HL-60/S4 treated with retinoic acid at 250 ng/mL for 4 days and 3 days (cell line): ENCODE data around the gene CACTIN.
"Not testable (repeated sequence)": the region's sequence is repeated elsewhere in the genome, so short reads cannot be mapped to it uniquely, and the experiment has no call there.

Experiments
- in situ Hi-C: fragments of 300-500 bp; cut with MboI; formaldehyde crosslinking; loops from 2 replicates; pipeline ENCODE4 v1.7.0; 2022; ENCODE audit warnings: low sequenced_read_pairs

CACTIN gene

DNA sequence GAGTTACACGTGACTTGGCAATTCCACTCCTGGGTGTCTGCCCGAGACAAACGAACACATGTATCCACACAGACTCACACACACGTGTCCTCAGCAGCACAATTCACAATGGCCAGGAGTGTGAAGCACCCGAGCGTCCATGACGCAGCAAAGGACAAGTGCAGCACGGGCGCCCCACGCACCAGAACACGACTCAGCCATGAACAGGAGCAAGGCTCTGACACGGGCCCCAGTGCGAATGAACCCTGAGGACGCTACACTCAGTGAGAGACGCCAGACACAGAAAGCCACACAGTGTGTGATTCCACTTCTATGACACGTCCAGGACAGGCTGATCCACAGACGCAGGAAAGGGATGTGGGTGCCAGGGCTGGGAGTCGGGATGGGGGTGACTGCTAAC lies 37.2 kb upstream of the CACTIN start:
- in situ Hi-C loops, result no loop called here

DNA sequence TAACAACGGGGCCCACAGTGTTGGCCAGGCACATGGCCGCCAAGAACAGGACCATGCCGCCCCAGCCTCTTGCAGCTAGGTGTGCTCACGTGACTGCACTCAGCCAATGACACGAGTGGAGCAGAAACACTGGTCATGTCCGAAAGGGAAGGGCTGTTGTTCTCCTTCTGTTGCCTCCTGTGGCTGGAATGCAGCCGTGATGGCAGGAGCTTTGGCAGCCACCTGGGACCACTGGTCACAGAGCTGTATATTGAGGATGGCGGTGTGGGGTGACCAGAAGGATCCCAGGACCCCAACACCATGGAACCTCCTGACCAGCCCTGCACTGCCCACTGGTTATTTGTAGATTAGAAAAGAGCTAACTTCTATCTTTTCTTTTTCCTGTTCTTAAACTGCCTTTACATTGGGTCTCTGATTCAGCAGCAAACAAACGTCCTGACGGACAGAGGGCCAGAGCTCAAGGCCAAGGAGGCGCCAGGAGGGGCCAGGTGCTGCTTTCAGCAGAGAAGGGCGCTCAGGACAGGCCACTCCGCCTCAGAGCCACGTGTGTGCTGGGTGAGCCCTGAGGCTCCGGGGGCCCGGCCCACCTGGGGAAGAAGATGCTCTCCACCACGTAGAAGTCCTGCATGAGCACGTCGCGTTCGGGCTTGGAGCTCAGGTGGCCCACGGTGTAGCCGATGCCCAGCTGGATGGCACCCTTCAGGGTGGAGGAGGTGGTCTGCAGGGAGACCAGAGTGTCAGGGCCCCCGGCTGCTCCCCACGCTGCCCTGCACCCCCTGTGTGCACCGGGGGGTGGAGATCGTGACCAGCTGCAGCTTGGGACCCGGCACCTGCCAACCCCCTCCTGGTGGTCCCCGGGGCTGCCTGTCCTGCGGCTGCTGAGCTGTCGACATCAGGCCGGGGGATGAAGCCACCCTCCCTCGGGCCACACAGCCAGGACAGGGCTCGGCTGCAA lies 35.0 kb upstream of the CACTIN start:
- in situ Hi-C loops, result no loop called here

DNA sequence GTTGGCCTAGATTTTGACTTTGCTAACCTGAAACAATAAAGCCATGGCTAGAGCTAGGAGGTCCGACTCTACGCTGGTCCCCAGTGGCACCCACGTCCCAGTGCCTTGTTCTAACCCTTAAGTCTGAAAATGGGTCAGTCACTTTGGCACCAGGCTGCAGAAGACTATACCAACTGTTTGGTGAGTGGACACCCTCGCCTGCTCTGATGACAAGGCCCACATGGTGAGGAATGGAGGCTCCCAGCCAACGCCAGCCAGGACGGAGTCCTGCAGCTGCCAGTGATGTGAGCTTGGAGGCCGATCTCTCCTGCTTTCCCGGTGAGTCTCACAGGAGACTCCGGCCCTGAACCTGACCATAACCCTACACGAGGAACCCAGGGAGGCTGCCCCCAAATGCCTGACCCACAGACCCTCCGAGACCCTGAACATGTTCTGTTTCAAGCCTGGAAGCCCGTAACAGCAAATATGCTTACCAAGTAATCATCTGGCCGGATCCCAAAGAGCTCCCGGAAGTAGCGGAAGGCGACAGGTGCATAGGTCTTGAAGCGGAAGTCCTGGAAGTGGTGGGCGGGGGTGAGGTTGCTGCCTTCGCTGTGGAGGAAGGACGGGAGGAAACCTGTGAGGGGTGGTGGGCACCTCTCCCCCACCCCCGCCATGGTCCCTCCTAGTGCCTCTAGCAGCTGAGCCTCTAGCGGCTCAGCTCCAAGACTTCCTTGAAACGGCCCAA lies 34.1 kb upstream of the CACTIN start:
- in situ Hi-C loops, result no loop called here

DNA sequence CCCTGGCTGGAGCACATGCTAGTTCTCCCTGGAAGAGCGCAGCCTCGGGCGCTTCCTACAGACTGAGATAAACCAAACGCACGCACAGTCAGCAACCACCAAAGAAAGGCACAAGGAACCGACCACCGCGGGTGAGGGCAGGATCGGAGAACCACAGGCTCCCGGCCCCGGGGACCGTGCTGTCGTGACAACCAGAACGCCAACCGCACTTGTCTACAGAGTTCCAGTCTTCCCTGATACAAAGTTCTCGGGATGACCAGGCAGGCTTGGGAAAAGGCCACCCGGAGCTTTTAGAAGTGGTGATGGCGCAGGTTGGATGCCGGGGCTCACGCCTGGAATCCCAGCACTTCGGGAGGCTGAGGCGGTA lies 33.1 kb upstream of the CACTIN start:
- in situ Hi-C loops, result no loop called here

DNA sequence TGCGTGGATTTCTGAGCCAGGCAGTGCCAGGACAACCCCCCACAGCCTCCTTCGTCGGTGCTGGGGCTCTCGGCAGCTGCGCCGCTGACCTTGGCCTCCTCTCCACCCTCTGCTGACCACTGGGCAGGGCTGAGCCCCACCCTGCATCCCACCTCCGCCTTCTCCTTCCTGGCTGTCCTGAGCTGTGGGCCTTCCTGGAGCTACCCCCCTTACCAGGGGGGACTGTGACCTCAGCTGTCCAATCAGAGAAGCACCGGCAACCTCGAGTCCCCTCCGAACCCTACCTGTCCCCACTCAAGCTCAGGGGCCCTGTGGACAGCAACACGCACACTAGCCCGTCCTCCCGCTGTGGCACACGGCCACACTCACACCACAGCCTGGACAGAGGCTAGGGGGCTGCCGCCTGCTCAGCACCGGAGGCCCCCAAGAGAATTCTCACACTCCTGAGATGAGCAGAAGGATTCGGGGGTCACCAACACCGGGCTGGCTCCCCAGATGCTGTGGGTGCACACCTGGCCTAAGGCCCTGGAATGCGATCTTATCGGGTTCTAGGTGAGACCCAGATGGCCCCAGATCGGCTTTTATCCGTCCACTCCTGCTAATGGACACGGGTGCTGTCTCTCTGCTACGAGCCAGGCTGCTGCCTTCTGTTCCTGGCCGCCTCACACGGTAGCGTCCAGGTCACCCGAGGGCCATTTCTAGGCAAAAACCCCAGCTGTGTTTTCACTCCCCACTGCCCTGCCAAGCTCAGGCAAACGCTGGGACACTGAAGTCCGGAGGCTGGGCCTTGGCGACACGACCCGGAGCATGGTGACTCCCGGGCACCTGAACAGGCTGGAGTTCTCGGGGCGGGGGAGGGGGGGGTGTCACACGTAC lies 32.5 kb upstream of the CACTIN start:
- in situ Hi-C loops, result no loop called here

DNA sequence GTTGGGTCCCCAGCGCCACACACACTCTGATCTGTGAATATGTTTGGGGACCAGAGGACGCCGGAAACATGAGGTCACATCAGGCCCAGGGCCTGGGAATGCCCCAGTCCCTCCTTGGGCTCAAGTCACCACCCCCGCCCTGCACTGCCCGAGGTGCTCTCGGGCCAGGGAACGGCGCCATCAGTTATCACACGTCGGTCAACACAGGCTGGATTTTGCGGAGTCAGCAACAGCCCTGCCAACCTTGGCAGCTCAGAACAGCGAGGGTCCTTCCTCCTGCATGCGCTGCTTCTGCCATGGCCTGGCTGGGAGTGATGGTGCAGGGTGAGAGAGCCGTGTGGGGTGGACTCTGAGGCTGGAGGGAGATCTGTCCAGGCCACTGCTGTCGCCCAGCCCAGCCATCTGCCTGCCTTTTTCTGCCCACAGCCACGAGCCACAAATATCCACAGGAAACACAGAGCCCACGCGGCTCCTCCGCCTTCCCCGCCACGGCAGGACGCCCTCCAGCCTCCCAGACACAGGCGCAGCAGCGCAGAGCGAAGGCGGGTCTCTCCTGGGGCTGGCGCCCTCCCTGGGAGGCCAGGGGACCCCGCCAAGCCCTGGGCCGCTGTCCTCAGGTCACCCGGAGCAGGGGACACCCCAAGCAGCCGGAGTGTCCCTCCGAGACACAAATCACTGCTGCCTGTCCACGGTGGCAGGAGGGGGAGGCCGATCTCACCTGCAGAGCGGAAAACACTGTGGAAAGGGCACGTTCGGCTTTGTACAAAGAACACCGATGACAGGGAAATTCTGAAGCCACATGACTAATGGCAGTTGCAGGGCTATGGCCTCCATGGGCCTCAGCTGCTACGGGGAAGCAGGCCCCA lies 31.6 kb upstream of the CACTIN start:
- in situ Hi-C loops, result no loop called here

DNA sequence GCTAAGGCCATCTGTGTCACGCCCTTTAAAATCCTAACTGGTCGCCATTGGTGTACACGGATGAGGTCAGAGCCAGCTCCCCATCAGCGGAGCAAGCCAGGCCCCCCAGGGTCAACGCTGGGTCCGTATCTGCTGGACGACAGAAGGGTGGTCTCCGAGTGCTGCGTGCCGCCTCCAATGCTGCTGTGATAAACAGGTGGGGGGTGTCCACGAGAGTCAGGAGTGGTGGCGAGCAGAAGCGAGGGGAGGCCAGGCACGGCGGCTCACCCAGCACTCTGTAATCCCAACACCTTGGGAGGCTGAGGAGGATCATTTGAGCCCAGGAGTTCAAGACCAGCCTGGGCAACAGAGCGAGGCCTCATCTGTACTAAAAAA lies 30.8 kb upstream of the CACTIN start:
- in situ Hi-C loops, result no loop called here

DNA sequence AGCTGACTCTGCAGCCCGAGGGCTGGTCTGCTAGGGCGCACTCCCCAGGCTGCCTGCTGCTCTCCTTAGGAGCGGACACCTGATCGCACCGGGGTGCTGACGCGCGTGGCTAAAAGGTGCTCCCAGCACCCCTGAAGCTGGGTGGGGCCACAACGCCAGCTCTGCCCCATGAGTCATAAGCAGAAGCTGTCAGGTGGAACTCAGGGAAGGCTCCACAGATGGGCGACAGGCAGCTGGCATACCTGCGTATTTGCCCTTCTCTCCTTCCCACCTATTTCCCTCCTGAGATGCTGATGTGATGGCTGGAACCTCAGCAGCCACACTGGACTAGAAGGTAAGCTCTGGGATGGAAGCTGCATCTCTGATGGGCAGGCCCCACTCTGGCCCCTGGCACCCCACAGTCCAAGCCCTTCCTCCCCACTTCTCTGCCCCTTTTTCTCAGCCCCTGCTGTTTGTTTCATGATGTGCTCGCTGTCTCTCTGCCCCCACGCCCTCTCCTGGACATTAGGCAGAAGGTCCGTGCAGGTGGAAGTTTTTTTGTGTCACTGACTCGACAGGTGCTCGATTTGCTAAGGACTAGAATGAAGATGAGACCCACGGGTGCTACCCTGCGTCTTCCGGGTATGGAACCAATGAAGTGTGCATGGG lies 30.3 kb upstream of the CACTIN start:
- in situ Hi-C loops, result no loop called here

DNA sequence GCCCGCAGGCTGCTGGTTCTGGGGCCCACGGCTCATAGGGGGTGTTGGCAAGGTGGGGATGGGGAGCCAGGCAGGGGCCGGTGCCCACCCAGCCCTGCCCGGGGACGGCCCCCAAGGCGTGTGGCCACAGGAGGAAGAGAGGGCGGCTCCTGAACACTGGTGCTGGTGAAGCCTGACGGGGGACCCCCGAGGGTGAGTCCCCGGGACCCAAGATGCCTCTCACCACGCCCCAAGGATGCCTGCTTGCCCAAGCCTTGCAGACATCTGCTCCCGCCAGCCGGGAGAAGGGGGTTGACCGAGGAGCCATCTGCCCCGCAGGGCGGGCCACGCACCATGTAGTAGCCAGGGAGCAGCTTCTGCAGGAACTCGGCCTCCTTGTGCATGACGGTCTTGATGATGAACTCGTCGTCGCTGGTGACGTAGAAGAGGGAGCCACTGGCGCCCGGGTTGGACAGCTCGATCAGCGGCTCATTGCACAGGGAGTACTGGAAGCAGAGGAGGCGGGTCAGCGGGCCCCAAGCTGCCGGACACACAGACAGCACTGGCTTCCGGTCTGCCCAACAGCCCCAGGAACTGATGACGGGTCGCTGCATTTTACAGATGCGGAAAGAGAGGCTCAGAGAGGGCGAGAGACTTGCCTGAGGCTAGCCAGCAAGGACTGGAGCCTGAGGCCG lies 29.6 kb upstream of the CACTIN start:
- in situ Hi-C loops, result no loop called here

DNA sequence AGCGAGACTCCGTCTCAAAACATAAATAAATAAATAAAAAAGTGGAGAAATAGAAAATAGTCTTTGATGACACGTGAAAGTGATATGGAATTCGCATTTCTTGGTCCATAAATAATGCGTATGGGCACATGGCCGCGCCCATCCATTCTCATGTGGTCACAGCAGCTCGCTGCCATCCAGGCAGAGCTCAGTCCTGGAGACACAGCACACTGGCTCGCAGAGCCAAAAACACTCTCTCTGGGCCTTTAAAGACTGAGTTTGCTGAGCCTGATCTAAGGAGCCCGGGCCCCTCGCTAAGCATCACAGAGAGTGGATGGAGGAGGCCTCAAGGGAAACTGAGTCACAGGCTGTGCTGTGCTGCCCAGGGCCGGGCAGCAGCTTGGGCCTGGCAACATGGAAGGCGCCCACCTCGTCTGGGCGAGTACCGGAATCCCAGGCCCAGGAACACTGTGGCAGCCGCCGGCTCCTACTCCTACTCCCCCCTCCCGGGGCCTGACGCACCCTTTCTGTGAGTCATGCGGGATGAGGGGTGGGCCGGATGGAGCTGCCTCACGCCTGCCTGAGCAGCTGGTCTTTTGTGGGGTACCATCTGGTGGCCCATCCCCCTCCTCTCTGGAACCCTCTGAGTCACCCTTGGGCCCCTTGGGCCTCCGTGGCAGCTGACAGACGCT lies 28.9 kb upstream of the CACTIN start:
- in situ Hi-C loops, result no loop called here

DNA sequence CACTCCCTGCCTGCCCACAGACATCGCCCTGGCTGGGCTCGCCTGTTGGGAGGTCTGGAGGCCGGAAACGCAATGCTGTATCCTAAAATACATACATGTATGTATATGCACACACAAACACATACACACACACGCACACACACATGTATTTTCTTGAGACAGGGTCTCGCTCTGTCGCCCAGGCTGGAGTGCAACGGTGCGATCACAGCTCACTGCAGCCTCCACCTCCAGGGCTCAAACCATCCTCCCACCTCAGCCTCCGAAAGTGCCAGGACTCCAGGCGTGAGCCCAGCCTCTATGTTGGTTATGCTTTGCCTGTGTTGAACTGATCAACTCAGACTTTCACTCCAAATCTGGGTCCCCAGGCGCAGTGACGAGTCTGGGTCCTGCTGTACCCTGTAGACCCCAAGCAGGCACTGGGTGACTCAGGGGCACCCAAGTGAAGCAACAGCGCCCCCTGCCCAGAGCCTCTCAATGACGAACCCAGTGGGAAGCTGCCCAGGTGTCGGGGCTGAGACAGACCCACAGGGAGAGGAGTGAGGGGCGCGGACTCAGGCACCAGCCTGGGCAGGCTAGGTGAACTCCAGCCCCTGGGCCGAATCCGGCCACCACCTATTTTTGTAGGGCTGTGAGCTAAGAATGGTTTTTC lies 27.4 kb upstream of the CACTIN start:
- in situ Hi-C loops, result no loop called here

DNA sequence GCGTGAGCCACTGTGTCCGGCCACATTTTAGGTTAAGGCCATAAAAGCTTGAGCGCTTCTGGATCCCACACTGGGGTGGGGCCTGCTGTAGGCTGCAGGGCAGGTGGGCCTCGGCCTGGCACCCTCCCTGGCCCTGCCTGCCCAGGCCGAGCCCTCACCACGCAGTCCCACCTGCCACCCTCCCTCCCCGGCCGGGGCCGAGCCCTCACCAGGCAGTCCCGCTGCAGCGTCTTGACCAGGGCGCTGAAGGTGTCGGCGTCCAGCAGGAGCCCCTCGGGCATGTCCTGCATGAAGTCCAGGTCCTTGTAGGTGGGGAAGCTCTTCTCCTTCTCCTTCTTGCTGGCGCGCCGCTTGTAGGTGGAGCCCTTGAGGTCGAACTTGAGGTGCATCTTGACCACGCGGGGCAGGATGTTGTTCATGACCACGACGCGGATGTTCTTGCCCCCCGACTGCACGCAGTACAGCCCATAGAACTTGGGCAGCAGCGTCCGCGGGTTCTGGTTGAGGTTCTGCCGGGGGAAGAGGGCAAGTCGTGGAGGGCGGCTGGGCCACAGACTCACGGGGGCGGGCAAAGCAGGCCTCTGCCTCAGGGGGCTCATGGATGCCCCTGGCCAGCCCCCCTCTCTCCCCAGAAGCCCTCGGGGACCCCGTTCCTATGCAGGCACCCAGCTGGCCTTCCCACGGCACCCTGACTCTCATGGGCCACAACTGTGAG lies 26.6 kb upstream of the CACTIN start:
- in situ Hi-C loops, result no loop called here

DNA sequence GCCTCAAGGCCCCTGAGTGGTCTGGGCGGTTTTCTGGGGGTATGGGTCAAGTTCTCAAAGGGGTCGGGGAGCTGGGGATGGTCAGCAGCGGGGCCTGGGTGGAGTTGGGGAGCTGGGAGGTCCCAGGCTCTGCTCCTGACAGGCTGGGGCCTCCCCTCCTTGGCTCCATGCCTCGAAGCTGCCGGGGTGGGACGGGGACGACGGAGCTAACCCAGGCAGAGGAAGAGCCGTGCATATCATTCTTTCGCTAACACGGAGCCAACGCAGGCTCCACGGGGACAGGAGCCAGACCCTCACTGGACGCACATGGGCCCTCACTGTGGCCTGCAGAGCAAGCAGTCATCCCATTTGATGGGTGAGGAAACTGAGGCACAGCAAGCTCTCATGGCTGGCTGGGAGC lies 25.8 kb upstream of the CACTIN start:
- in situ Hi-C loops, result no loop called here

DNA sequence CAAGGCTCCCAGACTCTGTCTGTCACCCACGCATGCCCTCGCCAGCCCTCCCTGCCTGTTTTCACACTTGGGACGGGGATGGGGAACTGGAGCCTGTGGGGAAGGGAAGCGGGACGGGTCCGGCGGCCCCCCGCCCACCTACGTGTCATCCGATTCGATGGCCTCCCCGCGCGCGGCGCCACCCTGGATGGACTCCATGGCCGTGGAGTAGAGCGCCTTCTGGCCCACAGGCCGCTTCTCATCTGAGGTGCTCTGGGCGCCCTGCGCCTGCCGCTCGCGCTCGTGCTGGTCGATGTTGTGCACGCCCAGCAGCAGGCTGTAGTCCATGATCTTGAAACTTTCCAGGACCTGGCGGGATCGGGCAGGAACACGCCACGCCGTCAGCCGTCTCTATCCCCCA lies 25.1 kb upstream of the CACTIN start:
- in situ Hi-C loops, result no loop called here

DNA sequence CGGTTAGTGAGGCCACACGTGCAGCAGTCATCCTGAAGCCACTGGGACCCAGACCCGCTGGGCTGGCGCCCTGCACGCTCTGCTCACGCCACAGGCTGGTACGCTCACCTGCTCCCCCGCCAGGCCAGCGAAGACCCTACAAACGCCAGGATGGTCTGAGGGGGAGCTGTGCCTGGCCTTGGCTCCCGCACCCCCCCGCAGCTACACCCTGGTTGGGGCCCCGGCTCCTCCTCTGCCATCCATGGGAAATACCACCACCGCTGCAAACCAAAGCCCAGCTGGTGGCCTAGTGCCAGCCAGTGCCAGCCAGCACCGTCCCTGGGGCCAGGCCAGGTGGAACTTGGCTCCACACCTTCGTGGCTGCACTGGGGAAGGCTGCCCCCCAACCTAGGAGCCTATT lies 23.3 kb upstream of the CACTIN start:
- in situ Hi-C loops, result no loop called here

DNA sequence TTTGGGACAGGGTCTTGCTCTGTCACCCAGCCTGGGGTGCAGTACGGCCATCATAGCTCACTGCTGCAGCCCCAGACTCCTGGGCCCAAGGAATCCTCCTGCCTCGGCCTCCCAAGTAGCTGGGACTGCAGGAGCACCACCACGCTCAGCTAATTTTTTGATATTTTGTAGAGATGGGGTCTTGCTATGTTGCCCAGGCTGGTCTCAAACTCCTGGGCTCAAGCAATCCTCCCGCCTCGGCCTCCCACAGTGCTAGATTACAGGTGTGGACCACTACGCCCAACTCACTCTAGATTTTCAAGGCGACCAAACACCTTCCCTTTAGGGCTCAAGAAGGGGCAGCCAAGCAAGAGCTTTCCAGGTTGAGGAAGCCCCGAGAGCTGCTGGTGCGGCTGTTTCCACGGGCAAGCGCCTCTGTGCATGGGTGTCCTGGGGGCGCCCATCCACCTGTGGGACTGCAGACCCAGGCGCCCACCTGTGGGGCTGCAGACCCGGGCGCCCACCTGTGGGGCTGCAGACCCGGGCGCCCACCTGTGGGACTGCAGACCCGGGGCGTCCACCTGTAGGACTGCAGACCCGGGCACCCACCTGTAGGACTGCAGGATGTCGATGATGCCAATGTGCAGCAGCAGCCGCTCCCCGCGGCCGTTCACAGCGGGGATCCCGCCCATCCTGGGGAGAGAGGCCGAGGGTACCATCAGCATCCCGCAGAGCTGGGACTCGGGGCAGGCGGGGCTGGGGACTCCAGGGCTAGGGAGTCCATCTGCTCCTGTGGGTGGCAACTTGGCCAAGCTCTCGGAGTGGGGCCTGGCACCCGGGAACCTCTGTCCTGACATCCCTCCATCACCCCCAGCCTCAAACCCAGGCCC lies 21.7 kb upstream of the CACTIN start:
- in situ Hi-C loops, result no loop called here

DNA sequence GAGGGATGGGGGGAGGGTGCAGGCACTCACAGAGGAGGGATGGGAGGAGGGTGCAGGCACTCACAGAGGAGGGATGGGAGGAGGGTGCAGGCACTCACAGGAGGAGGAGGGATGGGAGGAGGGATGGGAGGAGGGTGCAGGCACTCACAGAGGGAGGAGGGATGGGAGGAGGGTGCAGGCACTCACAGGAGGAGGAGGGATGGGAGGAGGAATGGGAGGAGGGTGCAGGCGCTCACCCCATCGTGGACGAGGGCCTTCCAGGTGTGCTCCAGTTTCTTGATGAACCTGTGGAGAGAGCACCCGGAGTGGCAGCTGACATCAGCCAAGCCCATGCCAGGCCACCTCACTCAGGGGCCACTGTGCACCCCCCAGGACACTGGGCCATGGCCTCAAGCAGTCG lies 20.5 kb upstream of the CACTIN start:
- in situ Hi-C loops, result not testable (repeated sequence)
